Posterior cingulate gyrus (tissue), 11 donors: ENCODE data around the gene COQ10B.

Experiments
- DNase-seq, 10 donors: peaks; one replicate each; pipeline versions ENCODE4 v3.0.0 to v3.0.0-alpha.2; 2020 to 2021; ENCODE audit warnings: mixed read lengths in 3 of 10
- intact Hi-C: fragments of 100-400 bp; cut with DNase I; formaldehyde crosslinking; loops from one replicate; pipeline ENCODE4 v1.15.1; 2023

The COQ10B gene

DNA sequence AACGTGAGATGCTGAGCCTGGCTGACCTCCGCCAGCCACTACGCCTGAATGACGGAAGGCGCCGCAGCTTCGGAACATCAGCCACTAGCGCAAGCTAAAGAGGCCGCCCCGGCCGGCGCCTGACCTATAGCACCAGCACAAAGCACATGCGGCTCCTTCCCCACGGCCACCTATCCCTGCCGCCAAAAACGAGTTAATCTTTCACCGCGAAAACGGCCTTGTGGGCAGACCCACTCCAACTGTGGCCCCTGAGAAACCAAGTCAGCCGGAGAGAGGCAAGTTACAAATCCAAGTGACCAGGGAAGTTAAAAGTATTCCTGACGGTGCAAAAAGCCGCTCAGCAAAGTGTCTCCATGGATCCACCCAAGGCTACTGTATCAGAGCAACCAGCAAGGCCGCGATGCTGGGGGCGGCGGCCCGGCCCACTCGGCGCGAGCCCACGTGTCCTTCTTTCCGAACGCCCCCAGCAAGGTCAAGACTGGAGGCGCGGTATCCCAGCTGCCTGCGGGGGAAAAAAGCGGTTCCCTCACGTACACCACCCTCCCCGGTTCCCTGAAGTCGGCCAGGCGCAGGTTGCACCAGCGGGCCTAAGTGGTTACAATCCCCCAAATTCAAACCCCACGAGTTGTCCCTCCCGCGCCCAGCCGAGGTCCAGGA lies 45.7 kb downstream of the COQ10B start:
- intact Hi-C loops = loop anchor here (1.0 to 5.0 kb wide), 3 partner anchors 47 to 206 kb away; partner anchors contain the start of genes COQ10B, MARS2 and SF3B1
- DNase-seq = peak; percentile 18 to 91 (median 41)

DNA sequence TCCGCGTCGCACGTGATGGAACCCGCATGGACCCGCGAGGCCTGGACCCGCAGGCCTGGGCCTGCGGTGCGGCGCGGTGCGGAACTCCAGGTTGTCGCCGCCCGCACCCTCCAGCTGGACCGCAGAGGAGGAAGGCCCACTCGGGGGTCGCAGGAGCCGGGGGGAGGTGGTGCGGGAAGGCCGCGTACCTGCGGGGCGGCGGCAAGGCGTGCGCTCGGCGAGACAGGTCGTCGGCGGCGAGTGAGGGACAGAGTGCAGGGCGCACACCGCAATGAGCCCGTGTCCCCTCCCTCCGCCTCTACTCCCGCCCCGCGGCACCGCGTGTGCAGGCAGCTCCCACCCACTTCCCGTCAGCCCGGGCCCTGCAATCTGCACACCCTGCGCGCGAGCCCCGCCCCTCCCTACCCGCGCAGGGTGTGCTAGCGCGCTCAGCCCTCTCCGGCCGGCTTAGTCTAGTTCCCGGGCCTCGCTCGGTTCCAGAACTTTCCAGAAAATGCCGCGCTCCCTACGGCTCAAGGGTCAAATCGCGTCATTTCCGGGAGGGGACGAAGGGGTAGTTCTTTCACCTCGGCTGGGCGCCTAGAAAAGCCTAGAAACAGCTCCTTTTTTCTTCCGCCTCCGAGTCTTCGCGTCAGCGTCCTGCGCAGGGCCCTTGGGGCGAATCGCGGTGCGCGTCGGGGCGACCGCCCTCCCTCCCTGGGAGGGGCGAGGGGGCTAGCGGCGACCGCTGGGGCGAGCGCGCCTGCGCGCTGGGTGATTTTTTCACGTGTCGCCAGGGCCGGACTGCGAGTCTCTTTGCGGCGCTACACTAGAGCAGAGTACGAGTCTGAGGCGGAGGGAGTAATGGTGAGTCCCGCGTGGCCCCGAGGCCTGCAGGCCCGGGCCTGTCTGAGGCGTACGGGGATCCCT lies 46.5 kb downstream of the COQ10B start, which contains the start of the genes HSPD1 and HSPE1:
HSPD1 (minus strand) TSS at position 247 of the 909 bp plus-strand sequence. CDS start 992 bp downstream, outside the sequence.
HSPE1 (plus strand) TSS at position 786 of the 909 bp plus-strand sequence; CDS start at position 844, 58 bp downstream.
- intact Hi-C loops = loop anchor here (1.0 to 5.0 kb wide), 4 partner anchors 15 to 205 kb away; partner anchors contain the start of genes COQ10B, MARS2 and SF3B1
- DNase-seq = peak; percentile 93 to 100 (median 98)

DNA sequence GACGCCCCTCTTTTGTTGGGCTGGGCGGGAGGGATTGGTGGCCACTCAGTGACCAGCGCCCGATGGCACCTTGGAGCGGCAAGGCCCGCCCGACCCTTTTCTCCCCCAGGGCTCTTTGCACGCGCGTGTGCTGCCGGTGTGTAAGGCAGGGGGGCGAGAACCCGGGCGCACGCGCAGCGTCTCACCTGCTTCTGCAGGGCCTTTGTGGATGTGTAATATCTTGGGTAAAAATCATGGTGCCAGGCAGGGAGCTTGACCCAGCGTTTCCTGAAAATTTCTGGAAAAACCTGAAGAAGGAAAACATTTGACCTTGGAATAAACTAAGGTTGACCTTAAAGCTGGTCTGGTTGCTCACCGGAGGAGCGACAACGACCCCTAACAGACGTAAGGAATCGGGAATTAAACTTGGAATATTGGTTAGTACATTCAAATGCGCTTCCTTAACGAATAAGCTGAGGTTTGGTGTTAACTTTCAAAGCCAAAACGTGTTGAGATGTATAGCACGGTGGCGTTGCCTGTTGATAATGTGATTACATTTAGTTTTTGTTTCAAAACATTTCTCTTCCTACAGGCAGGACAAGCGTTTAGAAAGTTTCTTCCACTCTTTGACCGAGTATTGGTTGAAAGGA lies 47.3 kb downstream of the COQ10B start:
- peak in 2 of 10 donors; percentile 85 to 92 for DNase-seq
- intact Hi-C loops = loop anchor here (1.0 kb wide), 1 partner anchor 15 kb away; no protein-coding TSS in a partner anchor

DNA sequence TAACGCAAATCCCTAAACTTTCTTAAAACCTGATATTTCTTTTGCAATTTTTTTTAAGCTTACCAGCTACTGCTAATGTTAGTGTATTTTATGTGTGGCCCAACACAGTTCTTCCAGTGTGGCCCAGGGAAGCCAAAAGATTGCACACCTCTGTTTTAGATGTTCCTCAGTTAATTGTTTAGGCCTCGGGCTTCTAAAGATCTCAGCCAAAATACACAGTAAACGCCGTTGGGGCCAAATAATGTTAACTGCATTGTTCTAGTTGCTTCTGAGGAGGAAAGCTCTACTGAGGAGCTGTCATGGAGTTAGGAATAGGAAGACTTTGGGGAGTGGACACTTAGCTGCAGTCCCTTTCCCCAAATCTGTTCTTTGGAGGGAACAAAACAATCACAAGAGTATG lies 48.8 kb downstream of the COQ10B start:
- no peak for DNase-seq
- intact Hi-C loops = no loop called here

DNA sequence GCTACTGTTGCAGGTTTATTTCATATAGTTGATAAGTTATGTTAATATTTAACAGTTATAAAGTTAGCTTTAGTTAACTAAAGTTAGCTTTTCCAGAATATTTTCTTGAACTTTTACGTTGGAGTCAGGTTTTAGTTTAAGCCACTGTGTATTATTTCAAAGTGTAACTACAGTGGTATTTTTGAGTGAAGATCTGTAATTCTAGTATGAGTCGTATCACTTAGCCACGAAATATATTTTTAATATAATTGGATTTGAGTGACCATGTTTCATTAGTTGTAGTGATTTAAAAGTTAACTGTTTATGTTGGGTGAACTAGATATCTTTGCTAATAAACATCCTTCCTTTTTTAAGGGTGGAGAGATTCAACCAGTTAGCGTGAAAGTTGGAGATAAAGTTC lies 49.3 kb downstream of the COQ10B start:
- no peak for DNase-seq
- intact Hi-C loops = no loop called here

DNA sequence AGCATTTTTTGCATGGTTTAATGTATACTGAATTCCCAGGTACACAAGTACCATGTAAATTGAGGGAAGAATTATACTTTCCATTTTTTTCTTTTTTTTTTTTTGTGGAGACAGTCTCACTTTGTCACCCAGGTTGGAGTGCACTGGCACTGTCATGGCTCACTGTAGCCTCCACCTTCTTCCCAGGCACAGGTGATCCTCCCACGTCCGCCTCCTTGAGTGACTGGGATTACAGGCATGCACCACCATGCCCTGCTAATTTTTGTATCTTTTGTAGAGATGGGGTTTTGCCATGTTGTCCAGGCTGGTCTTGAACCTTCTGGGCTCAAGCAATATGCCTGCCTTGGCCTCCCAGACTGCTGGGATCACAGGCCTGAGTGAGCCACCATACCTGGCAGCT lies 50.6 kb downstream of the COQ10B start:
- intact Hi-C loops = no loop called here
- DNase-seq = no peak

DNA sequence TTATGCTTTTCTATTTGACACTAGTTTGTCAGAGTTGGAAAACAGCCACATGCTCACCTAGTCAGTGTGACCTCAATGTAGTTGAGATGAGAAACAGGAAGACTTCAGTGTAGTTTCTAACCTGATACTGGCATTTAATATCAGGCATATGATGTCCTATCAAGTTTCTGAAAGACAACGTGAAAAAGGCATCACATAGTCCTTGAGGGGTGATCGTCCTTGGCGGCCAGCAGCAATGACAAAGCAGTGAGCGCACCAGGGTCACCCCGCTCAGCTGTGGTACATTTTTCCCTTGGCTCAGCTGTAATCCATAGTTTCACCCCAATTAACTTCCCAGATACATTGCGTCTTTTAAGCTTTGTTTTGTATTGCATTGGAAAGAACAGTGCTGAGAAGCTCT lies 51.2 kb downstream of the COQ10B start:
- intact Hi-C loops = no loop called here

DNA sequence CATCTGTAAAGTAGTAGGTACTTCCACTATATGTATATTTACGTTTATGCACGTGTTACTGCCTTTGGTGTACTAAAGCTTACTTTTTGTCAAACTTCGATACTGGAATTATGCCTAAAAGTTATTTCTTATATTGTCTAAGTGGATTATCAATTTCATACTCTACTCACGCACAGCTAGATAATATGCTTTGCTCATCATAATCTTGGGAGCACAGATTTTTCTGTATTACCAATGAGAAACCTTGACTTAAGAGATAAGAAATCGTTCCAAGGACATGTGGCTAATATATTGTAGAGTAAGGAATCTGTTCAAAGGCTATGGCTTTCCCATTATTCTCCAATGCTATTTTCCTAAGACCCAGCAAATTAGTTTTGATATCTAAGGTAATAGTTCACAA lies 53.3 kb downstream of the COQ10B start:
- no peak for DNase-seq
- intact Hi-C loops = no loop called here

More for the DNA sequence above, 51.2 kb downstream of the COQ10B start:
- no peak for DNase-seq

DNA sequence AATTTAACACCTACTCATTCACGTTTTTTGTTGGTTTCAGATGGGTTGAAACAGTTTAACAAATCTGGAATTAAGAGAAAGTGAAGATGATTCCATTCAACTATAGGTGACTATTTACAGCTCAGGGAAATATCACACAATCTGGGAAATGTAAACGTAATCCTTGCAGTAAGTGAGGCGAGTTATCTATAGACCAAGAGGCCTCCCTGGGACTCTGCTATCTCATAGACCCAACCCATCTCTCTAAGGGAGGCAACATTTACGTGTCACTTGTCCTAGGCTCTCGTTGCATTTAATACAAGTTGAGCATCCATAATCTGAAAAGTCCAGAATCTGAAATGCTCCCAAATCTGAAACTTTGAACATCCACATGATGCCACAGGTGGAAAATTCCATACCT lies 60.6 kb downstream of the COQ10B start:
- intact Hi-C loops = loop anchor here (10.0 kb wide), 1 partner anchor 161 kb away; the partner anchor contains the start of gene RFTN2
- no peak for DNase-seq

DNA sequence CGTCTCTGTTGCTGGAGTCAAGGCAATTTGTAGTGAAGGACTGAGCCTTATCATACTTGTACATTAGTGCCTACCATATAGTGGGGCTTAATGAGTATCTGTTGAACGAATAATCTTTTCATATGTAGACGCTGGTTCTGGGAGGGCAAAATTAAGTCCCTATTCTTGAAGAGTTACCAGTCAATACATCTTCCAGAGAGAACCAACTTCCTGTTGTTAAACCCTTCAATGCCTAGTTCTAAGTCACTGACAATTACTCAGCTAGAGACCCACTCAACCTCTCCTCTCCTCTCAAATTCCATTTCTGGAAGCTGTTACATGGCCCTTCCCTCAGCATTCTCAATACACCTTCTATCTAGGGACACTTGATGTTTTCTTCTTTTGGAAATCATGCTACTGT lies 61.4 kb downstream of the COQ10B start:
- DNase-seq = no peak
- intact Hi-C loops = loop anchor here (1.0 to 10.0 kb wide), 5 partner anchors 14 to 263 kb away; partner anchors contain the start of genes HSPE1, MARS2 and RFTN2

DNA sequence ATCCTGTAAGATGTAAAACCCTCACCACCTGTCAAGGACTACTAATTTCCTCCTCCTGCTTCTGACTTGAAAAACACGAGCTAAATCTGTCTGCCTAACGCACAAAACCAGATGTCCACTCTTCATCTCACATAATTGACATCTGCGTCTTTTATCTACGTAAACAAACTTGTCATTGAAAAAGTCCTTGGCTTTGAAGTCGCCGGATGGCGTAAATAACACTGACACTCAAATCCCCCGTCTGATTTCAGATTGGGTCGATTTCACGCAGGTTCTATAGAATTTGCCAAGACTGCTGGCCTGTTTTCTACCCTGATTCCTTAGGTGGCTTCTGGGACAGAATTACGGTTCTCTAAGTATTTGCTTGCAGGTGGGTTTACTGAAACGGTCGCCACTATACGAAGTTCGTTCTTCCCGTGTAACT lies 62.0 kb downstream of the COQ10B start:
- intact Hi-C loops = loop anchor here (1.0 to 10.0 kb wide), 5 partner anchors 15 to 262 kb away; partner anchors contain the start of genes HSPE1, MARS2 and RFTN2
- no peak for DNase-seq

DNA sequence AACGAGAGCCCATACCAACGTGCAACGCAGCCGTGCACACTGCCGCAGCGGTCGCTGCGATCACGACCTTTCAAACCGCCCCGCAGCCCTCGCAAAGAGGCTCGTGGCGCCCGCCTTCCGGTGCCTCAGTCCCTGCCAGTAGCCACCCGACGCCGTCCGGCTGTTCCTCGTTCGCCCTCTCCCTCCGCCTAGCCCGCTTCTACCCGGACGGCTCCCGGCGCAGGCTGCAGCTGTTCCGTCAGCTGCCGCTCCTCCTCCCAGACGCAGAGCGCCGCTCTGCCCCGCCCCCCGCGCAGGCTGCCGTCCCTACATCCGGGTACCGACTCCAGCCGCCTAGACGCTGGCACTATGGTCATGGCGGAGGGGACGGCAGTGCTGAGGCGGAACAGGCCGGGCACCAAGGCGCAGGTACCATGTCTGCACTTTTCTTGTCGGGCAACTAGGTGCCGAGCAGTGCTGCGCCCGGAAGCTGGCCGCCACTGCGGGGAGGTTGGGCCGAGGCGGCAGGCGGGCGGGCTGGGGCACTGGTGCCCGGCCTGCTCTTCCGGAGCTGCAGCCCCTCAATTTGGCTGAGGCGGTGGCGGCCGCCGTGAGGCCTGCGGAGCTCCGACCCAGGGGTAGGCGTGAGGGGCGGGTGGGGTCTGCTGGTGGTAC lies 62.5 kb downstream of the COQ10B start, which contains the start of gene MOB4:
MOB4 (plus strand) TSS at position 328 of the 654 bp plus-strand sequence; CDS start at position 349, 21 bp downstream.
- DNase-seq = peak; percentile 92 to 99 (median 95)
- intact Hi-C loops = loop anchor here (1.0 to 10.0 kb wide), 5 partner anchors 16 to 261 kb away; partner anchors contain the start of genes HSPE1, MARS2 and RFTN2

DNA sequence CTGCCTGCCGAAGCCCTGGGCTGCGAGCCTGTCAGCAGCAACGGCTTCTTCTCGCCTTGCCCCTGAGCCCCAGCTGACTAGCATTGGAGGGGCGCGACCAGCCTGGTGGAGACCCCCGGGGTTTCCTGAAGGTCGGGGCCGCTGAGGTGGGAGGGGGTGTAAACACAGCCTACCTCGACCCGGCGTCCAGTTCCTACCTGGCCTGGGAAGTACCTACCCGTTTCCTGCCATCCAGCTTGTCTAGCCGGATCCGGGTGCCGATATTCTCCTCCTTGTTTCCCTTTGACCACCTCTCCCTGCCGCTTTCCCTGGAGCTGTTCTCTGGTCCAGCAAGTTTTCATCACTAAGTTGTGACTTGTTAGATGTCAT lies 63.0 kb downstream of the COQ10B start:
- DNase-seq = peak in 6 of 10 donors; percentile 10 to 82 (median 25)
- intact Hi-C loops = loop anchor here (5.0 to 10.0 kb wide), 4 partner anchors 111 to 261 kb away; partner anchors contain the start of genes MARS2 and RFTN2

DNA sequence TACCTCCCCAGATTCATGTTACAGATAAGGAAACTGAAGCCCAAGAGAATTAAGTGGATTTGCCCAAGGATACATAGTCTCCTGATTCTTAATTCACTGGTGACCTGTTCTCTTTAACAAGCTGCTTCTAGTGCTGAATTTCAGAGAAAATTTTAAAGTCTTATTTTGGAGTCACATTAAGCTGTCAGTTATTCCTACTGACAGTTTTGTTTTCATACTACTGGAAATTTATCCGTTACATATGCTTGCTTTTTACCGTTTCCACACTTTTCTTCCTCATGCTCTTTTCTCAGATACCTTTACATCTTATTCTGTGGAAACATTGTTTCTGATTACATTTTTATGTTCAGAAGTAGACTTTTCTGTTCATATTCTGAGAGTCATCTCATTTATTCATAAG lies 63.8 kb downstream of the COQ10B start:
- intact Hi-C loops = loop anchor here (5.0 to 10.0 kb wide), 4 partner anchors 110 to 260 kb away; partner anchors contain the start of genes MARS2 and RFTN2
- no peak for DNase-seq
